K562 (cell line): ENCODE results near the gene VRK1. TPM values are rescaled to one million over a fixed set of nuclear protein-coding genes. Genes with fewer than 3 reads are reported as not detected.
A peak's percentile ranks its signal among the peaks of the same experiment; 100 is the strongest.

ENCODE experiments used
- BCOR ChIP-seq: fragments of 450-650 bp; IDR thresholded peaks from 2 replicates; pipeline ENCODE4 v1.6.1; 2016
- CC2D1A ChIP-seq: fragments of 450-650 bp; IDR thresholded peaks from 2 replicates; pipeline ENCODE4 v1.6.1; 2017; ENCODE audit warnings: mild to moderate bottlenecking
- CTBP1 ChIP-seq: fragments of 450-650 bp; IDR thresholded peaks from 2 replicates; pipeline ENCODE4 v1.6.1; 2016; ENCODE audit warnings: borderline replicate concordance
- DACH1 ChIP-seq: fragments of 450-650 bp; IDR thresholded peaks from 2 replicates; pipeline ENCODE4 v1.6.1; 2018; ENCODE audit not compliant: partially characterized antibody
- FOXJ2 ChIP-seq: fragments of 200-800 bp; sonication (Bioruptor generic); IDR thresholded peaks from 2 replicates; pipeline ENCODE4 v1.6.1; 2016; ENCODE audit warnings: missing genetic modification characterization, missing compliant biosample characterization
- HBP1 ChIP-seq: fragments of 450-650 bp; formaldehyde crosslinking; IDR thresholded peaks from 2 replicates; pipeline ENCODE4 v1.4.0; 2022; ENCODE audit warnings: missing genetic modification characterization
- HDAC3 ChIP-seq: fragments of 450-650 bp; IDR thresholded peaks from 2 replicates; pipeline ENCODE4 v1.6.1; 2018; ENCODE audit warnings: borderline replicate concordance, mild to moderate bottlenecking, moderate library complexity; ENCODE audit not compliant: partially characterized antibody
- HNRNPLL ChIP-seq: fragments of 200-400 bp; formaldehyde crosslinking; IDR thresholded peaks from 2 replicates; pipeline ENCODE4 v1.6.1; 2017; ENCODE audit warnings: low read length, low read depth, mild to moderate bottlenecking; ENCODE audit not compliant: poor library complexity, severe bottlenecking
- HSF4 ChIP-seq: fragments of 250-450 bp; sonication (Bioruptor Pico); IDR thresholded peaks from 2 replicates; pipeline ENCODE4 v2.1.2; 2022; ENCODE audit warnings: mild to moderate bottlenecking, moderate library complexity, borderline replicate concordance
- MAFG ChIP-seq: fragments of 450-650 bp; conservative IDR thresholded peaks from 2 replicates; pipeline ENCODE4 v1.6.1; 2016; ENCODE audit warnings: missing genetic modification characterization, missing compliant biosample characterization
- NR2C2 ChIP-seq, 2 experiments: fragments of 200-800 bp in 1 of 2; sonication (Bioruptor generic) in 1 of 2; sonication (generic) in 1 of 2; formaldehyde crosslinking in 1 of 2; IDR thresholded peaks; 2 replicates each; pipeline versions ENCODE4 v1.6.1 to v1.8.0; 2016 to 2022; ENCODE audit warnings: mild to moderate bottlenecking in 1 of 2, missing compliant biosample characterization in 1 of 2, missing genetic modification characterization in 1 of 2, missing genetic modification reagents in 1 of 2
- PRDM10 ChIP-seq: fragments of 450-650 bp; IDR thresholded peaks from 2 replicates; pipeline ENCODE4 v1.6.1; 2018; ENCODE audit not compliant: partially characterized antibody
- PREB ChIP-seq: sonication (generic); formaldehyde crosslinking; IDR thresholded peaks from 2 replicates; pipeline ENCODE4 v1.8.1; 2023; ENCODE audit warnings: mild to moderate bottlenecking, missing genetic modification reagents
- RHOXF2B ChIP-seq: fragments of 250-450 bp; sonication (Bioruptor Pico); conservative IDR thresholded peaks from 2 replicates; pipeline ENCODE4 v1.5.1; 2021
- SMAD4 ChIP-seq: fragments of 250-450 bp; sonication (Bioruptor Pico); conservative IDR thresholded peaks from 2 replicates; pipeline ENCODE4 v1.8.0; 2021; ENCODE audit warnings: inconsistent platforms, mild to moderate bottlenecking, moderate library complexity
- SRSF1 ChIP-seq: fragments of 200-400 bp; formaldehyde crosslinking; IDR thresholded peaks from 2 replicates; pipeline ENCODE4 v1.6.1; 2017; ENCODE audit warnings: mild to moderate bottlenecking, low read depth, low read length, moderate library complexity
- ZBED1 ChIP-seq: IDR thresholded peaks from 2 replicates; pipeline ENCODE4 v1.6.1; 2014
- ZNF316 ChIP-seq: fragments of 450-650 bp; IDR thresholded peaks from 2 replicates; pipeline ENCODE4 v1.6.1; 2016
- ZNF584 ChIP-seq: fragments of 200-800 bp; sonication (Bioruptor generic); IDR thresholded peaks from 2 replicates; pipeline ENCODE4 v1.6.1; 2016; ENCODE audit warnings: low read depth, mild to moderate bottlenecking, missing genetic modification characterization, missing compliant biosample characterization
- polyA plus RNA-seq, 8 experiments: library from polyadenylated mRNA; depleted of rRNA in 4 of 8; stranded (reverse) in 5 of 8; unstranded in 3 of 8; fragments of >200 nt; fragmentation: Nextera tagmentation in 2 of 8; fragmentation: Illumina TruSeq in 1 of 8; extraction: Ambion mirVana in 2 of 8; extraction: Trizol in 1 of 8; gene quantifications; 2 replicates each; pipeline versions ENCODE4 v1.2.1 to v1.2.3, GENCODE V29; 2011 to 2014; ENCODE audit warnings: inconsistent platforms in 1 of 8, missing spikeins in 1 of 8
- total RNA-seq, 7 experiments: library from RNA; depleted of rRNA in 6 of 7; stranded (reverse); fragments of >200 nt in 6 of 7; fragmentation: Illumina TruSeq in 2 of 7; extraction: Trizol in 2 of 7; gene quantifications; 2 replicates each; pipeline versions ENCODE4 v1.2.1 to v1.2.3, GENCODE V29; 2011 to 2021; ENCODE audit warnings: low replicate concordance in 1 of 7
- TF ChIP-seq, protein P1 (sequence below), 2 experiments: IDR thresholded peaks; 2 replicates each; pipeline ENCODE4 v1.6.1; 2011; ENCODE audit warnings: borderline replicate concordance in 1 of 2, control low read depth in 1 of 2, low read depth in 1 of 2, low read length in 1 of 2, mild to moderate bottlenecking in 1 of 2, mixed read lengths in 1 of 2, moderate library complexity in 1 of 2; ENCODE audit not compliant: insufficient read depth in 1 of 2, insufficient read length in 1 of 2, poor library complexity in 1 of 2, severe bottlenecking in 1 of 2; ENCODE audit errors: extremely low read depth in 1 of 2
- TF ChIP-seq, protein P2 (sequence below): fragments of 250-450 bp; sonication (Bioruptor Pico); IDR thresholded peaks from 2 replicates; pipeline ENCODE4 v1.8.0; 2021; ENCODE audit warnings: borderline replicate concordance, mild to moderate bottlenecking, moderate library complexity; ENCODE audit not compliant: poor library complexity, severe bottlenecking

VRK1 gene
- total and polyA plus RNA-seq, 9 of the 15 experiments (the other 6 are each of a cell fraction or from before 2014, with no cell fraction given): 83.6 to 177 (median 116) TPM

DNA sequence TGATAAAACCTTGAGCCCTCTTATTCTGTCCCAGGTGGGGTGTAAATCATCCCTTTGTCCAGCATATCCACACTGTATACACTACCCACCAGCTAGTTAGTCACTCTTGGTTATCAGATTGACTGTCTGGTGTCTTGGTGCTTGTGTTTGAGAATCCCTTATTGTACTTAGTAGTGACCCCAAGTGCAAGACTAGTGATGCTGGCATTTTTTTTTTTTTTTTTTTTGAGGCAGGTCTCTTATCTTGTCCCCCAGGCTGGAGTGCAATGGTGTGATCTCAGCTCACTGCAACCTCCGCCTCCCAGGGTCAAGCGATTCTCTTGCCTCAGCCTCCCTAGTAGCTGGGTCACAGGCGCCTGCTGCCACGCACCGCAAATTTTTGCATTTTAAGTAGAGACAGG lies 5.8 kb downstream of the VRK1 start (continued):
- TF ChIP-seq DACH1: no peak
- TF ChIP-seq MAFG (tag): no peak
- no peak for TF ChIP-seq ZNF316
- 0 out of 2 replicates have a peak, but pooled peaks have one; percentile 43 for TF ChIP-seq ZNF584 (CRISPR knock-in tag)
- TF ChIP-seq HNRNPLL: no peak
- peak; percentile 79 for TF ChIP-seq SMAD4 (CRISPR knock-in tag)
- TF ChIP-seq NR2C2 (CRISPR knock-in tag; IDR thresholded peaks at IDR 0.05): no peak
- TF ChIP-seq NR2C2 (tag; IDR thresholded peaks at IDR 0.05): peak; percentile 53; the same call in 1 of the 2 replicates
- TF ChIP-seq, protein P1, sequence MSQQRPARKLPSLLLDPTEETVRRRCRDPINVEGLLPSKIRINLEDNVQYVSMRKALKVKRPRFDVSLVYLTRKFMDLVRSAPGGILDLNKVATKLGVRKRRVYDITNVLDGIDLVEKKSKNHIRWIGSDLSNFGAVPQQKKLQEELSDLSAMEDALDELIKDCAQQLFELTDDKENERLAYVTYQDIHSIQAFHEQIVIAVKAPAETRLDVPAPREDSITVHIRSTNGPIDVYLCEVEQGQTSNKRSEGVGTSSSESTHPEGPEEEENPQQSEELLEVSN (IDR thresholded peaks at IDR 0.05; ENCODE audit: borderline replicate concordance in 1 of 2, extremely low read depth in 1 of 2, insufficient read depth in 1 of 2, insufficient read length in 1 of 2, low read depth in 1 of 2, low read length in 1 of 2, poor library complexity in 1 of 2, severe bottlenecking in 1 of 2): no peak
- TF ChIP-seq RHOXF2B (CRISPR knock-in tag): no peak
- TF ChIP-seq BCOR: peak; percentile 86; the same call in 1 of the 2 replicates
- peak; percentile 94; the same call in 1 of the 2 replicates for TF ChIP-seq CC2D1A
- peak; percentile 95 for TF ChIP-seq PRDM10
- TF ChIP-seq HDAC3: peak; percentile 53
- TF ChIP-seq PREB (CRISPR knock-in tag): no peak
- TF ChIP-seq FOXJ2 (tag): no peak
- TF ChIP-seq, protein P2, sequence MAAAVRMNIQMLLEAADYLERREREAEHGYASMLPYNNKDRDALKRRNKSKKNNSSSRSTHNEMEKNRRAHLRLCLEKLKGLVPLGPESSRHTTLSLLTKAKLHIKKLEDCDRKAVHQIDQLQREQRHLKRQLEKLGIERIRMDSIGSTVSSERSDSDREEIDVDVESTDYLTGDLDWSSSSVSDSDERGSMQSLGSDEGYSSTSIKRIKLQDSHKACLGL: no peak
- peak; percentile 71 for TF ChIP-seq CTBP1
- no peak for TF ChIP-seq HSF4
- TF ChIP-seq ZBED1: 0 out of 2 replicates have a peak, but pooled peaks have one; percentile 42
- no peak for TF ChIP-seq HBP1 (CRISPR knock-in tag)
- no peak for TF ChIP-seq SRSF1
